ENCODE data around the gene CEMIP. TPM values are rescaled to one million over a fixed set of nuclear protein-coding genes. Genes with fewer than 3 reads are reported as not detected.

Gene CEMIP
- total RNA-seq, 1 donor from 2014 or later = 0.77 TPM

GRCh38 chr15:80902298-80902801 lies 123.2 kb downstream of the CEMIP start:
- Mint-ChIP-seq H3K27ac (no peak overlapping the region), H3K36me3 (ENCODE audit: insufficient read depth) (peaks cover 1% of the 10 kb centered on the region), H3K9me3 (ENCODE audit: low read depth) (no peaks in the 10 kb centered on the region), H3K4me1 (ENCODE audit: low read depth) (peaks cover 7% of the 10 kb centered on the region), H3K4me3 (ENCODE audit: low read depth) (no peak overlapping the region), H3K27me3 (peaks cover 6% of the 10 kb centered on the region)
- DNase-seq (ENCODE audit: low spot score, unreplicated experiment) = no peak
- TF ChIP-seq, protein P1, sequence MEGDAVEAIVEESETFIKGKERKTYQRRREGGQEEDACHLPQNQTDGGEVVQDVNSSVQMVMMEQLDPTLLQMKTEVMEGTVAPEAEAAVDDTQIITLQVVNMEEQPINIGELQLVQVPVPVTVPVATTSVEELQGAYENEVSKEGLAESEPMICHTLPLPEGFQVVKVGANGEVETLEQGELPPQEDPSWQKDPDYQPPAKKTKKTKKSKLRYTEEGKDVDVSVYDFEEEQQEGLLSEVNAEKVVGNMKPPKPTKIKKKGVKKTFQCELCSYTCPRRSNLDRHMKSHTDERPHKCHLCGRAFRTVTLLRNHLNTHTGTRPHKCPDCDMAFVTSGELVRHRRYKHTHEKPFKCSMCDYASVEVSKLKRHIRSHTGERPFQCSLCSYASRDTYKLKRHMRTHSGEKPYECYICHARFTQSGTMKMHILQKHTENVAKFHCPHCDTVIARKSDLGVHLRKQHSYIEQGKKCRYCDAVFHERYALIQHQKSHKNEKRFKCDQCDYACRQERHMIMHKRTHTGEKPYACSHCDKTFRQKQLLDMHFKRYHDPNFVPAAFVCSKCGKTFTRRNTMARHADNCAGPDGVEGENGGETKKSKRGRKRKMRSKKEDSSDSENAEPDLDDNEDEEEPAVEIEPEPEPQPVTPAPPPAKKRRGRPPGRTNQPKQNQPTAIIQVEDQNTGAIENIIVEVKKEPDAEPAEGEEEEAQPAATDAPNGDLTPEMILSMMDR (IDR thresholded peaks at IDR 0.05; ENCODE audit: unreplicated experiment) = no peak

DNA sequence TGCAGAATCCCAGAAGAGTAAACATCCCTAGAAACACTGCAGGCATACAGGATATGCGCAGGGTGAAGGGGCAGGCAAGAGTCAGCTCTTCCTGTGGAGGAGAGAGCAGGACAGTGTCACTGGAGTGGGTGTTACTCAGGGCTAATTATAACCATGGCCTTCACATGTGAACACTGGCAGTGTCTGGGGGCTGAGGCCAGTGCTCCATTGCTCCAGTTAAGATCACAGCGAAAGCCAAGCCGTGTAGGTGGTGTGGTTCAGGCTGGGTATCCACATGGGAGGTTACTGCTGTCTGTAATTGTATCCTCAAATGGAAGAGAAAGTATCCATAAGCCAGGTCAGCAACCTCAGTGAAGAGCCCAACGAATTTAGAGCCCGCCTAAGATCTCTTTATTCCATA lies 125.8 kb downstream of the CEMIP start:
- no peak overlapping the region for H3K27ac Mint-ChIP-seq

GRCh38 chr15:80906159-80906766 lies 127.1 kb downstream of the CEMIP start:
- Mint-ChIP-seq H3K4me1 (ENCODE audit: low read depth) (peaks cover 7% of the 10 kb centered on the region), H3K4me3 (ENCODE audit: low read depth) (no peak overlapping the region), H3K27me3 (peaks cover 6% of the 10 kb centered on the region), H3K36me3 (ENCODE audit: insufficient read depth) (peaks cover 7% of the 10 kb centered on the region), H3K27ac (no peak overlapping the region), H3K9me3 (ENCODE audit: low read depth) (no peaks in the 10 kb centered on the region)
- TF ChIP-seq, protein P1 (IDR thresholded peaks at IDR 0.05; ENCODE audit: unreplicated experiment) = no peak
- no peak for DNase-seq (ENCODE audit: low spot score, unreplicated experiment)

More for the DNA sequence above, 125.8 kb downstream of the CEMIP start:
- TF ChIP-seq, protein P1 (IDR thresholded peaks at IDR 0.05; ENCODE audit: unreplicated experiment) = no peak
- Mint-ChIP-seq H3K4me3 (ENCODE audit: low read depth) (no peak overlapping the region), H3K4me1 (ENCODE audit: low read depth) (peaks cover 7% of the 10 kb centered on the region), H3K27me3 (peaks cover 3% of the 10 kb centered on the region), H3K36me3 (ENCODE audit: insufficient read depth) (peaks cover 7% of the 10 kb centered on the region), H3K9me3 (ENCODE audit: low read depth) (no peaks in the 10 kb centered on the region)
- no peak for DNase-seq (ENCODE audit: low spot score, unreplicated experiment)

GRCh38 chr15:80911821-80912220 lies 132.7 kb downstream of the CEMIP start:
- TF ChIP-seq, protein P1 (IDR thresholded peaks at IDR 0.05; ENCODE audit: unreplicated experiment) = no peak
- no peak overlapping the region for H3K27ac Mint-ChIP-seq
- H3K36me3 Mint-ChIP-seq (ENCODE audit: insufficient read depth) = peaks cover 6% of the 10 kb centered on the region
- peaks cover 17% of the 10 kb centered on the region for H3K27me3 Mint-ChIP-seq
- H3K4me1 Mint-ChIP-seq (ENCODE audit: low read depth) = peaks cover 1% of the 10 kb centered on the region
- no peak for DNase-seq (ENCODE audit: low spot score, unreplicated experiment)
- H3K4me3 Mint-ChIP-seq (ENCODE audit: low read depth) = no peak overlapping the region
- H3K9me3 Mint-ChIP-seq (ENCODE audit: low read depth) = no peaks in the 10 kb centered on the region

DNA sequence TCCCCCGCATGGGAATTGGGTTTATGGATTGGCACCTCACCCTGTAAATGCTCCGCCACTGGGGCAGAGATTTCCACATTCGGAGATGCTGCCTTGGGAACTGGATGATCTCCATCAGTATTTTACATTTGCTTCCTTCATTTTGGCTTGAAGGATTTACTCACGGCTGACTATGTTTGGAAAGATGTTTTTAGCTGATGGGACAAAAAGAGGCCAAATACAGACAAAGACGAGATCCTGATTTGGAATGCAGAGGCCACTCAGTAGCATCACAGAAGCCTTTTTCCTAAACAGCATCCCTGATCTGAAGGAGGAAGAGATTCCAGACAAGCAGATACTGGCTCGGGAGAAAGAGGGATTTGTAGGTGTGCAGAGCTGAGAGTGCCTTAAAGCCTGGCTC lies 133.5 kb downstream of the CEMIP start:
- peaks cover 1% of the 10 kb centered on the region for H3K4me1 Mint-ChIP-seq (ENCODE audit: low read depth)

More for the DNA sequence above, 133.5 kb downstream of the CEMIP start:
- H3K9me3 Mint-ChIP-seq (ENCODE audit: low read depth) = no peaks in the 10 kb centered on the region
- H3K36me3 Mint-ChIP-seq (ENCODE audit: insufficient read depth) = peaks cover 6% of the 10 kb centered on the region
- peaks cover 17% of the 10 kb centered on the region for H3K27me3 Mint-ChIP-seq
- no peak overlapping the region for H3K4me3 Mint-ChIP-seq (ENCODE audit: low read depth)
- TF ChIP-seq, protein P1 (IDR thresholded peaks at IDR 0.05; ENCODE audit: unreplicated experiment) = no peak
- no peak overlapping the region for H3K27ac Mint-ChIP-seq
- no peak for DNase-seq (ENCODE audit: low spot score, unreplicated experiment)

All from progenitor cell of endocrine pancreas (in vitro differentiated cells).